Stomach (tissue), 4 donors: Measurements from ENCODE around the gene IL12RB2.

Experiments
- EP300 ChIP-seq: sonication (generic); formaldehyde crosslinking; IDR thresholded peaks from one replicate; pipeline ENCODE4 v1.6.1; 2017; ENCODE audit warnings: antibody characterized with exemption
- POLR2A ChIP-seq, 4 donors: fragments of 450-650 bp; IDR thresholded peaks; one replicate each; pipeline ENCODE4 v1.6.1; 2016; ENCODE audit warnings: antibody characterized with exemption in 4 of 4, control low read depth in 2 of 4, mild to moderate bottlenecking in 1 of 4, moderate library complexity in 1 of 4
- POLR2AphosphoS5 ChIP-seq, 3 donors: sonication (generic); formaldehyde crosslinking; IDR thresholded peaks; one replicate each; pipeline ENCODE4 v1.6.1; 2016; ENCODE audit warnings: antibody characterized with exemption in 3 of 3
- TF ChIP-seq, protein P1 (sequence below), 7 experiments: fragments of 450-650 bp in 4 of 7; fragments of 200-600 bp in 3 of 7; sonication (generic) in 3 of 7; IDR thresholded peaks; one replicate each; pipeline ENCODE4 v1.5.1; 2016 to 2019; ENCODE audit warnings: antibody characterized with exemption in 7 of 7, control low read depth in 2 of 7, mild to moderate bottlenecking in 1 of 7

DNA sequence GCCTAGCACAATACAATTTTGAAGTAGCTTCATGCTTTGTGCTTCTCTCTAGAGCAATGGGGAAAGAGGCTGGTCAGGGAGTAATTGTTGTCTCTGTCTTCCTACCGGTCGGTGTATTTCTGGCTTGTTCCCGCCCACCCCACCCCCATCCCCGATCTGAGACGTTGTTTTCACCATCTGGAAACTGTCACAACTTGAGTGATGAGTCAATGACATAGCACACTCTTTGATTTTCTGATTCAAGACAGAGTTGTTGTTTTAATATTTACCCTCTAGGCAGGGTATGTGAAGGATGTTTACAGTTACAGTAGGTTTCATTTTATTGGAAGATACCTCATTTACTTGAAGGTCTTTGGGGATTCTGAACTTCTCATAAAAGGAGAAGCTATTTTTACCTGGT lies 7.0 kb downstream of the IL12RB2 start:
- TF ChIP-seq POLR2A (IDR thresholded peaks at IDR 0.05) = no peak
- TF ChIP-seq, protein P1, sequence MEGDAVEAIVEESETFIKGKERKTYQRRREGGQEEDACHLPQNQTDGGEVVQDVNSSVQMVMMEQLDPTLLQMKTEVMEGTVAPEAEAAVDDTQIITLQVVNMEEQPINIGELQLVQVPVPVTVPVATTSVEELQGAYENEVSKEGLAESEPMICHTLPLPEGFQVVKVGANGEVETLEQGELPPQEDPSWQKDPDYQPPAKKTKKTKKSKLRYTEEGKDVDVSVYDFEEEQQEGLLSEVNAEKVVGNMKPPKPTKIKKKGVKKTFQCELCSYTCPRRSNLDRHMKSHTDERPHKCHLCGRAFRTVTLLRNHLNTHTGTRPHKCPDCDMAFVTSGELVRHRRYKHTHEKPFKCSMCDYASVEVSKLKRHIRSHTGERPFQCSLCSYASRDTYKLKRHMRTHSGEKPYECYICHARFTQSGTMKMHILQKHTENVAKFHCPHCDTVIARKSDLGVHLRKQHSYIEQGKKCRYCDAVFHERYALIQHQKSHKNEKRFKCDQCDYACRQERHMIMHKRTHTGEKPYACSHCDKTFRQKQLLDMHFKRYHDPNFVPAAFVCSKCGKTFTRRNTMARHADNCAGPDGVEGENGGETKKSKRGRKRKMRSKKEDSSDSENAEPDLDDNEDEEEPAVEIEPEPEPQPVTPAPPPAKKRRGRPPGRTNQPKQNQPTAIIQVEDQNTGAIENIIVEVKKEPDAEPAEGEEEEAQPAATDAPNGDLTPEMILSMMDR (IDR thresholded peaks at IDR 0.05) = no peak
- TF ChIP-seq POLR2AphosphoS5 (IDR thresholded peaks at IDR 0.05) = no peak
- no peak for TF ChIP-seq EP300
